WTC11 (cell line): Measurements from ENCODE around the gene ARHGAP26. TPM values are rescaled to one million over a fixed set of nuclear protein-coding genes. Genes with fewer than 3 reads are reported as not detected.
A peak's percentile ranks its signal among the peaks of the same experiment; 100 is the strongest.

Experiments used
- ATAC-seq: fragments of 200-7000 bp; cut with Tn5 transposase; 2 replicates; pipeline ENCODE4 v1.10.0; 2021; ENCODE audit warnings: mild to moderate bottlenecking, moderate library complexity
- CTCF ChIA-PET: fragments of 300-600 bp; sonication (Branson Sonifier 250); formaldehyde crosslinking; loops from one replicate; lab custom pipeline; 2021; ENCODE audit warnings: antibody characterized with exemption; lab: Charles Lee
- POLR2A ChIA-PET: fragments of 350-600 bp; sonication (Branson Sonifier 250); formaldehyde crosslinking; loops from one replicate; lab custom pipeline; 2021; ENCODE audit warnings: antibody characterized with exemption; lab: Charles Lee
- DNase-seq: peaks from one replicate; pipeline ENCODE4 v3.0.0; 2021; ENCODE audit warnings: low spot score
- H3K27ac Mint-ChIP-seq: 2 replicates; pipeline ENCODE4 v1.8.0; 2021; ENCODE audit warnings: mixed read lengths
- H3K27me3 Mint-ChIP-seq: 2 replicates; pipeline ENCODE4 v1.8.0; 2021; ENCODE audit warnings: low read depth, mild to moderate bottlenecking, moderate library complexity, mixed read lengths
- H3K36me3 Mint-ChIP-seq: 2 replicates; pipeline ENCODE4 v1.8.0; 2021; ENCODE audit warnings: mixed read lengths
- H3K4me1 Mint-ChIP-seq: 2 replicates; pipeline ENCODE4 v1.8.0; 2022; ENCODE audit warnings: mixed read lengths
- H3K4me3 Mint-ChIP-seq: 2 replicates; pipeline ENCODE4 v1.8.0; 2021; ENCODE audit warnings: mild to moderate bottlenecking, moderate library complexity, mixed read lengths
- H3K9me3 Mint-ChIP-seq: 2 replicates; pipeline ENCODE4 v1.8.0; 2021; ENCODE audit warnings: mixed read lengths
- AFF4 ChIP-seq: sonication (generic); formaldehyde crosslinking; IDR thresholded peaks from 2 replicates; pipeline ENCODE4 v1.8.1; 2023; ENCODE audit warnings: mild to moderate bottlenecking, missing genetic modification reagents, borderline replicate concordance
- AR ChIP-seq: fragments of 250-450 bp; sonication (Bioruptor Pico); IDR thresholded peaks from 2 replicates; pipeline ENCODE4 v1.9.0; 2021; ENCODE audit warnings: mild to moderate bottlenecking
- CREB1 ChIP-seq: sonication (generic); formaldehyde crosslinking; IDR thresholded peaks from 2 replicates; pipeline ENCODE4 v1.8.0; 2023; ENCODE audit warnings: mild to moderate bottlenecking, missing genetic modification reagents
- CREM ChIP-seq: sonication (generic); formaldehyde crosslinking; IDR thresholded peaks from 2 replicates; pipeline ENCODE4 v1.8.1; 2022; ENCODE audit warnings: mild to moderate bottlenecking, missing genetic modification reagents, moderate library complexity
- GRHL2 ChIP-seq: fragments of 250-450 bp; sonication (Bioruptor Pico); IDR thresholded peaks from 2 replicates; pipeline ENCODE4 v1.8.0; 2022; ENCODE audit warnings: mild to moderate bottlenecking, moderate library complexity; ENCODE audit not compliant: insufficient replicate concordance, severe bottlenecking
- JUN ChIP-seq: sonication (generic); formaldehyde crosslinking; IDR thresholded peaks from 2 replicates; pipeline ENCODE4 v1.8.0; 2023; ENCODE audit warnings: mild to moderate bottlenecking, missing genetic modification reagents
- NR2C2 ChIP-seq: sonication (generic); formaldehyde crosslinking; IDR thresholded peaks from 2 replicates; pipeline ENCODE4 v1.8.0; 2022; ENCODE audit warnings: mild to moderate bottlenecking, missing genetic modification reagents
- RELA ChIP-seq: sonication (generic); formaldehyde crosslinking; IDR thresholded peaks from 2 replicates; pipeline ENCODE4 v1.8.1; 2022; ENCODE audit warnings: missing genetic modification reagents, mild to moderate bottlenecking, borderline replicate concordance
- STAT6 ChIP-seq: sonication (generic); formaldehyde crosslinking; conservative IDR thresholded peaks from 2 replicates; pipeline ENCODE4 v1.8.1; 2023; ENCODE audit warnings: mild to moderate bottlenecking, low read depth, missing genetic modification reagents, moderate library complexity
- TP53 ChIP-seq: sonication (generic); formaldehyde crosslinking; IDR thresholded peaks from 2 replicates; pipeline ENCODE4 v1.8.1; 2023; ENCODE audit warnings: mild to moderate bottlenecking, missing genetic modification reagents
- USF1 ChIP-seq: sonication (generic); formaldehyde crosslinking; IDR thresholded peaks from 2 replicates; pipeline ENCODE4 v1.8.0; 2022; ENCODE audit warnings: mild to moderate bottlenecking, missing genetic modification reagents
- ZBTB21 ChIP-seq: sonication (generic); formaldehyde crosslinking; IDR thresholded peaks from 2 replicates; pipeline ENCODE4 v1.8.1; 2023; ENCODE audit warnings: mild to moderate bottlenecking, missing genetic modification reagents, borderline replicate concordance
- ZNF281 ChIP-seq: sonication (generic); formaldehyde crosslinking; IDR thresholded peaks from 2 replicates; pipeline ENCODE4 v1.8.0; 2023; ENCODE audit warnings: mild to moderate bottlenecking, missing genetic modification reagents
- ZNF317 ChIP-seq: sonication (generic); formaldehyde crosslinking; IDR thresholded peaks from 2 replicates; pipeline ENCODE4 v1.8.1; 2023; ENCODE audit warnings: low read depth, mild to moderate bottlenecking, moderate library complexity, missing genetic modification reagents, borderline replicate concordance
- ZNF396 ChIP-seq: fragments of 250-450 bp; sonication (Bioruptor Pico); IDR thresholded peaks from 2 replicates; pipeline ENCODE4 v1.8.0; 2021; ENCODE audit warnings: mild to moderate bottlenecking, moderate library complexity, borderline replicate concordance
- ZNF423 ChIP-seq: fragments of 250-450 bp; sonication (Bioruptor Pico); IDR thresholded peaks from 2 replicates; pipeline ENCODE4 v2.1.2; 2022; ENCODE audit warnings: mild to moderate bottlenecking, moderate library complexity
- total RNA-seq: library from RNA; stranded (reverse); gene quantifications from 3 replicates; pipeline ENCODE4 v1.2.3, GENCODE V29; 2021

The ARHGAP26 gene
- total RNA-seq, 1 experiment from 2014 or later, result 22.3 TPM

GRCh38 chr5:142844866-142845265 is 74.7 kb downstream of the ARHGAP26 start:
- CTCF ChIA-PET, result interaction anchor here (0.7 to 3.6 kb wide), 5 partner anchors 22 to 132 kb away, joined by 3 to 17 read pairs (median 5); no protein-coding TSS in a partner anchor
- TF ChIP-seq CREB1 (CRISPR knock-in tag), result no peak
- no peak for TF ChIP-seq ZNF317 (CRISPR knock-in tag)
- no peak for TF ChIP-seq CREM (CRISPR knock-in tag)
- no peak for TF ChIP-seq NR2C2 (CRISPR knock-in tag)
- TF ChIP-seq ZNF423 (CRISPR knock-in tag), result no peak
- no peak for TF ChIP-seq RELA
- no peak for TF ChIP-seq ZBTB21 (CRISPR knock-in tag)
- no peak for TF ChIP-seq AFF4 (CRISPR knock-in tag)
- no peak for TF ChIP-seq ZNF396 (CRISPR knock-in tag)
- no peak for TF ChIP-seq ZNF281 (CRISPR knock-in tag)
- TF ChIP-seq USF1 (CRISPR knock-in tag), result no peak
- TF ChIP-seq STAT6 (CRISPR knock-in tag), result no peak
- TF ChIP-seq, all 79 proteins: peak for 0
- POLR2A ChIA-PET, result no interaction called here
- Mint-ChIP-seq H3K27ac (peak overlapping the region; percentile 67), H3K4me1 (peaks cover 56% of the 10 kb centered on the region), H3K27me3 (no peaks in the 10 kb centered on the region), H3K36me3 (no peaks in the 10 kb centered on the region), H3K9me3 (no peaks in the 10 kb centered on the region), H3K4me3 (no peak overlapping the region)
- ATAC-seq (no peak), DNase-seq (no peak)

- TF ChIP-seq GRHL2 (no peak), JUN (CRISPR knock-in tag) (no peak), AR (CRISPR knock-in tag) (no peak), TP53 (CRISPR knock-in tag) (no peak), RELA (no peak)
- DNase-seq, result no peak
- Mint-ChIP-seq H3K27ac (peak overlapping the region; percentile 71; the same call in 1 of the 2 replicates), H3K4me1 (peaks cover 61% of the 10 kb centered on the region), H3K4me3 (no peak overlapping the region), H3K27me3 (no peaks in the 10 kb centered on the region), H3K36me3 (no peaks in the 10 kb centered on the region), H3K9me3 (no peaks in the 10 kb centered on the region)
- ATAC-seq, result no peak
- POLR2A ChIA-PET, result no interaction called here
- CTCF ChIA-PET, result interaction anchor here (0.9 to 3.6 kb wide), 5 partner anchors 22 to 133 kb away, joined by 3 to 17 read pairs (median 5); no protein-coding TSS in a partner anchor
Observed at GRCh38 chr5:142845402-142845921, 75.3 kb downstream of the ARHGAP26 start.
